H1 (cell line): ENCODE measurements around the gene MTO1. TPM values are rescaled to one million over a fixed set of nuclear protein-coding genes. Genes with fewer than 3 reads are reported as not detected.

Experiments used
- BCL11A ChIP-seq, 2 experiments: IDR thresholded peaks; one replicate each; pipeline ENCODE4 v1.6.1; 2011; ENCODE audit warnings: low read depth in 2 of 2, low read length in 2 of 2, mild to moderate bottlenecking in 2 of 2
- CEBPB ChIP-seq: IDR thresholded peaks from 2 replicates; pipeline ENCODE4 v1.6.1; 2012; ENCODE audit warnings: low read depth, low read length
- CHD2 ChIP-seq: IDR thresholded peaks from 2 replicates; pipeline ENCODE4 v1.6.1; 2012; ENCODE audit warnings: low read length, improper control_type of control experiment
- CREB1 ChIP-seq: IDR thresholded peaks from 2 replicates; pipeline ENCODE4 v1.6.1; 2012; ENCODE audit warnings: inconsistent platforms
- CTBP2 ChIP-seq: IDR thresholded peaks from 2 replicates; pipeline ENCODE4 v1.7.0; 2011; ENCODE audit warnings: borderline replicate concordance, mild to moderate bottlenecking, moderate library complexity, mixed read lengths, low read length; ENCODE audit not compliant: insufficient read depth, insufficient read length
- EZH2 ChIP-seq: fragments of 200-600 bp; sonication (generic); IDR thresholded peaks from 2 replicates; pipeline ENCODE4 v1.7.1; 2012; ENCODE audit warnings: low read depth, mild to moderate bottlenecking, moderate library complexity, low read length, inconsistent platforms; ENCODE audit not compliant: severe bottlenecking
- GABPA ChIP-seq: IDR thresholded peaks from 2 replicates; pipeline ENCODE4 v1.6.1; 2011; ENCODE audit warnings: mild to moderate bottlenecking, low read length, moderate library complexity, borderline replicate concordance; ENCODE audit not compliant: insufficient read depth
- MAFK ChIP-seq: IDR thresholded peaks from 2 replicates; pipeline ENCODE4 v1.6.1; 2012; ENCODE audit warnings: low read depth, mild to moderate bottlenecking, improper control_type of control experiment, low read length
- PHF8 ChIP-seq: fragments of 200-600 bp; sonication (generic); conservative IDR thresholded peaks from 2 replicates; pipeline ENCODE4 v1.7.1; 2012; ENCODE audit warnings: low read depth, mild to moderate bottlenecking, inconsistent platforms, low read length, moderate library complexity
- RAD21 ChIP-seq, 2 experiments: IDR thresholded peaks in 1 of 2; conservative IDR thresholded peaks in 1 of 2; 2 replicates each; pipeline ENCODE4 v1.6.1; 2011; ENCODE audit warnings: low read depth in 2 of 2, low read length in 2 of 2, improper control_type of control experiment in 1 of 2, inconsistent platforms in 1 of 2, mild to moderate bottlenecking in 1 of 2, moderate library complexity in 1 of 2
- RBBP5 ChIP-seq: IDR thresholded peaks from 2 replicates; pipeline ENCODE4 v1.7.1; 2012; ENCODE audit warnings: low read depth, mild to moderate bottlenecking, inconsistent platforms, low read length, moderate library complexity, borderline replicate concordance
- RFX5 ChIP-seq: IDR thresholded peaks from 2 replicates; pipeline ENCODE4 v1.6.1; 2011; ENCODE audit warnings: low read depth, low read length, improper control_type of control experiment, borderline replicate concordance
- RNF2 ChIP-seq: fragments of 200-900, 300-1000 bp; sonication (generic); IDR thresholded peaks from 2 replicates; pipeline ENCODE4 v1.7.1; 2016; ENCODE audit warnings: borderline replicate concordance, low read depth, mild to moderate bottlenecking, antibody characterized with exemption, low read length; ENCODE audit not compliant: poor library complexity, severe bottlenecking; ENCODE audit errors: missing control alignments
- RXRA ChIP-seq: IDR thresholded peaks from 2 replicates; pipeline ENCODE4 v1.6.1; 2011; ENCODE audit warnings: low read depth, mild to moderate bottlenecking, low read length, moderate library complexity; ENCODE audit not compliant: insufficient read depth
- SAP30 ChIP-seq: fragments of 300-600 bp; sonication (generic); IDR thresholded peaks from 2 replicates; pipeline ENCODE4 v1.7.1; 2012; ENCODE audit warnings: low read length, moderate library complexity, mild to moderate bottlenecking, inconsistent platforms; ENCODE audit not compliant: insufficient read depth, insufficient replicate concordance
- SIN3A ChIP-seq, 2 experiments: IDR thresholded peaks in 1 of 2; conservative IDR thresholded peaks in 1 of 2; 2 replicates each; pipeline ENCODE4 v1.6.1; 2011 to 2012; ENCODE audit warnings: low read length in 2 of 2, improper control_type of control experiment in 1 of 2, low read depth in 1 of 2, mild to moderate bottlenecking in 1 of 2
- SIRT6 ChIP-seq: IDR thresholded peaks from one replicate; pipeline ENCODE4 v1.7.1; 2012; ENCODE audit warnings: low read length, inconsistent platforms
- SIX5 ChIP-seq: IDR thresholded peaks from 2 replicates; pipeline ENCODE4 v1.6.1; 2011; ENCODE audit warnings: mild to moderate bottlenecking, low read depth, low read length
- SP1 ChIP-seq: IDR thresholded peaks from 2 replicates; pipeline ENCODE4 v1.6.1; 2011; ENCODE audit warnings: low read depth, low read length
- SP4 ChIP-seq: IDR thresholded peaks from 2 replicates; pipeline ENCODE4 v1.6.1; 2012; ENCODE audit warnings: low read length, inconsistent platforms
- SRF ChIP-seq: IDR thresholded peaks from 2 replicates; pipeline ENCODE4 v1.6.1; 2011; ENCODE audit warnings: mild to moderate bottlenecking, low read depth, low read length, moderate library complexity
- TAF1 ChIP-seq: IDR thresholded peaks from 2 replicates; pipeline ENCODE4 v1.6.1; 2011; ENCODE audit warnings: mild to moderate bottlenecking, low read depth, low read length
- ZNF274 ChIP-seq: IDR thresholded peaks from 2 replicates; pipeline ENCODE4 v1.7.0; 2012; ENCODE audit warnings: low read length, borderline replicate concordance; ENCODE audit errors: extremely low read depth
- polyA plus RNA-seq, 7 experiments: library from polyadenylated mRNA; depleted of rRNA in 3 of 7; stranded (reverse) in 5 of 7; unstranded in 2 of 7; fragments of >200 nt in 5 of 7; fragments of 200-250 nt in 2 of 7; gene quantifications; 1 replicate in 5 of 7; 2 replicates in 1 of 7; 4 replicates in 1 of 7; pipeline versions ENCODE4 v1.2.1 to v1.2.3, GENCODE V29; 2011 to 2013; ENCODE audit warnings: missing spikeins in 2 of 7, mixed read lengths in 2 of 7
- total RNA-seq: library from RNA; stranded (reverse); fragmentation: NEBNext Ultra II Directional; extraction: Animal tissue kit (Norgen Biotek cat#: 25700); gene quantifications from 2 replicates; pipeline ENCODE4 v1.2.1, GENCODE V29; 2021
- TF ChIP-seq, protein P1 (sequence below): IDR thresholded peaks from 2 replicates; pipeline ENCODE4 v1.6.1; 2012; ENCODE audit warnings: inconsistent platforms

MTO1 gene
- total and polyA plus RNA-seq, 2 of the 8 experiments (the other 6 are each of a cell fraction or from before 2014, with no cell fraction given): 20.9 to 31.6 TPM

DNA sequence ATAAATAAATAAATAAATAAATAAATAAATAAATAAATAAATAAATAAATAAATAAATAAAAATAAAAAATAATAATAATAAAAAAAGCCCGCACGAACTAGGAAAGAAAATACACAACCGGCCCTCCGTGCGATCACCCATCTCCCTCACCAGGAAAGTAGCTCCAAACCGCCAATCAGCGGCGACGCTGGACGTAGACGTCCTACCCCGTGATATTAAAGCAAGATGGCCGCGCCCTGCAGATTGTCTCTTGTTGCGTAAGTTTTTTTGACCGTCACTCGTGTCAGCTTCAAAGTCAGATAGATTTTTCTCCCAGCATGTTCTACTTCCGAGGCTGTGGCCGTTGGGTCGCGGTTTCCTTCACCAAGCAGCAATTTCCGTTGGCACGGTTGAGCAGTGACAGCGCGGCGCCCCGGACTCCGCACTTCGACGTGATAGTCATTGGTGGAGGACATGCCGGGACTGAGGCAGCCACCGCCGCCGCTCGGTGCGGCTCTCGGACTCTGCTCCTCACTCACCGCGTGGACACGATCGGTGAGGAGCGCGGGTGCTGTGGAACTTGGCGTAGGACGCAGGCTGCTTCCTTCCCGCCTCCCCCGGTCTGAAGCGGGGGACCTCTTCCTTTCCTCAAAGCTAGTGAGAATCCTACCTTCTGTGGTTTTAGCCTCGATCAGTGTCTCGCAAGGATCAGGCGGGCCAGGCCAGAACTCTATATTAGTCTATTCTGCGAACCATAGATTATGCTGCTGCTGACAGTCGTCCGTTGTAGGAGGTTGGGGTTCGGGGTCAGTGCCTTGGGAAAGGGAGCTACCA, at the start of gene MTO1 (continued):
- no peak for TF ChIP-seq CTBP2
- TF ChIP-seq CREB1: peak; percentile 64; the same call in 1 of the 2 replicates
- no peak for TF ChIP-seq CHD2
- TF ChIP-seq, protein P1, sequence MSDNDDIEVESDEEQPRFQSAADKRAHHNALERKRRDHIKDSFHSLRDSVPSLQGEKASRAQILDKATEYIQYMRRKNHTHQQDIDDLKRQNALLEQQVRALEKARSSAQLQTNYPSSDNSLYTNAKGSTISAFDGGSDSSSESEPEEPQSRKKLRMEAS: peak; percentile 44; the same call in 1 of the 2 replicates
- TF ChIP-seq SIN3A (conservative IDR thresholded peaks at IDR 0.05 in 1 of 2, IDR thresholded peaks at IDR 0.05 in 1 of 2; ENCODE audit: low read depth in 1 of 2, low read length in 2 of 2): peak; percentile 21 to 63; a peak in 1 of 4 replicates
- TF ChIP-seq SP1: no peak
- no peak for TF ChIP-seq RNF2
- TF ChIP-seq EZH2: no peak
- peak; percentile 96 for TF ChIP-seq RBBP5
- no peak for TF ChIP-seq RXRA
- peak; percentile 95 for TF ChIP-seq CEBPB
- TF ChIP-seq TAF1: peak; percentile 84
- TF ChIP-seq SIRT6: no peak
- no peak for TF ChIP-seq ZNF274
- peak; percentile 87 for TF ChIP-seq PHF8
- no peak for TF ChIP-seq MAFK
- no peak for TF ChIP-seq RAD21 (IDR thresholded peaks at IDR 0.05 in 1 of 2, conservative IDR thresholded peaks at IDR 0.05 in 1 of 2; ENCODE audit: low read depth in 2 of 2, low read length in 2 of 2)
- no peak for TF ChIP-seq SRF
- no peak for TF ChIP-seq GABPA
- no peak for TF ChIP-seq RFX5
- no peak for TF ChIP-seq BCL11A (IDR thresholded peaks at IDR 0.05; ENCODE audit: low read depth in 2 of 2, low read length in 2 of 2)
- no peak for TF ChIP-seq SIX5
- TF ChIP-seq SP4: no peak
- TF ChIP-seq SAP30: peak; percentile 85
